SK-N-SH (cell line): Measurements from ENCODE around the gene GAMT. TPM values are rescaled to one million over a fixed set of nuclear protein-coding genes. Genes with fewer than 3 reads are reported as not detected.
A peak's percentile ranks its signal among the peaks of the same experiment; 100 is the strongest.

ENCODE experiments used
- CTCF ChIA-PET: fragments of 300-600, 350-600 bp; formaldehyde crosslinking; extraction: SDS; loops from one replicate; lab custom pipeline; 2021; lab: Yijun Ruan, JAX
- POLR2A ChIA-PET: fragments of 350-600 bp; sonication (Branson Sonifier 250); formaldehyde crosslinking; extraction: SDS; loops from one replicate; lab custom pipeline; 2020; ENCODE audit warnings: antibody characterized with exemption, inconsistent platforms; lab: Yijun Ruan, JAX
- DNase-seq: peaks from one replicate; pipeline ENCODE4 v3.0.0; 2012
- H2AFZ ChIP-seq: fragments of 200-600 bp; sonication (generic); 2 replicates; pipeline ENCODE4 v1.8.1; 2016; ENCODE audit warnings: antibody characterized with exemption, mild to moderate bottlenecking, low read depth
- H3F3A ChIP-seq: fragments of 200-600 bp; sonication (generic); replicated peaks from 2 replicates; pipeline ENCODE3; 2016; ENCODE audit warnings: antibody characterized with exemption, mild to moderate bottlenecking; ENCODE audit not compliant: insufficient read depth
- H3K27ac ChIP-seq, 2 experiments: fragments of 200-500 bp in 1 of 2; fragments of 200-600 bp in 1 of 2; sonication (Bioruptor generic) in 1 of 2; sonication (generic), shearing (Covaris generic) in 1 of 2; 2 replicates each; pipeline versions ENCODE4 v1.5.1 to v1.6.1; 2014 to 2016; ENCODE audit warnings: low read depth in 2 of 2, inconsistent platforms in 1 of 2, low read length in 1 of 2, mild to moderate bottlenecking in 1 of 2, mixed read lengths in 1 of 2
- H3K27me3 ChIP-seq: fragments of 200-600 bp; sonication (generic), shearing (Covaris generic); 2 replicates; pipeline ENCODE4 v1.6.1; 2016; ENCODE audit warnings: mixed run types; ENCODE audit not compliant: insufficient read depth
- H3K36me3 ChIP-seq, 2 experiments: fragments of 200-500 bp in 1 of 2; fragments of 200-600 bp in 1 of 2; sonication (Bioruptor generic) in 1 of 2; sonication (generic) in 1 of 2; replicated peaks in 1 of 2; 2 replicates each; pipeline versions ENCODE3 to v1.5.1; 2014 to 2016; ENCODE audit warnings: low read length in 1 of 2, mild to moderate bottlenecking in 1 of 2; ENCODE audit not compliant: insufficient read depth in 2 of 2, control insufficient read depth in 1 of 2
- H3K4me1 ChIP-seq, 2 experiments: fragments of 200-500 bp in 1 of 2; fragments of 200-600 bp in 1 of 2; sonication (Bioruptor generic) in 1 of 2; sonication (generic), shearing (Covaris generic) in 1 of 2; 2 replicates each; pipeline versions ENCODE4 v1.5.1 to v1.6.1; 2014 to 2016; ENCODE audit warnings: low read depth in 1 of 2, low read length in 1 of 2, mixed run types in 1 of 2; ENCODE audit not compliant: insufficient read depth in 2 of 2, control insufficient read depth in 1 of 2
- H3K4me2 ChIP-seq: fragments of 200-600 bp; sonication (generic), shearing (Covaris generic); 2 replicates; pipeline ENCODE4 v1.6.1; 2017; ENCODE audit warnings: mixed run types
- H3K4me3 ChIP-seq, 2 experiments: fragments of 200-500 bp in 1 of 2; fragments of 200-600 bp in 1 of 2; sonication (Bioruptor generic) in 1 of 2; sonication (generic), shearing (Covaris generic) in 1 of 2; 2 replicates each; pipeline versions ENCODE4 v1.5.1 to v1.8.1; 2014 to 2016; ENCODE audit warnings: low read depth in 2 of 2, inconsistent platforms in 1 of 2, low read length in 1 of 2, mild to moderate bottlenecking in 1 of 2, mixed read lengths in 1 of 2, moderate library complexity in 1 of 2
- H3K79me2 ChIP-seq: fragments of 200-600 bp; sonication (generic); 2 replicates; pipeline ENCODE4 v1.8.1; 2017; ENCODE audit warnings: mild to moderate bottlenecking; ENCODE audit not compliant: insufficient read depth
- H3K9ac ChIP-seq: fragments of 200-600 bp; sonication (generic); 2 replicates; pipeline ENCODE4 v1.6.1; 2017; ENCODE audit warnings: mixed run types
- H3K9me2 ChIP-seq: fragments of 200-600 bp; sonication (generic); 2 replicates; pipeline ENCODE4 v1.6.1; 2017; ENCODE audit warnings: mixed run types
- H3K9me3 ChIP-seq: fragments of 200-600 bp; sonication (generic); 2 replicates; pipeline ENCODE4 v1.6.1; 2017; ENCODE audit warnings: mixed run types, mild to moderate bottlenecking, moderate library complexity
- H4K20me1 ChIP-seq: fragments of 200-600 bp; sonication (generic); 2 replicates; pipeline ENCODE4 v1.6.1; 2017; ENCODE audit warnings: mild to moderate bottlenecking, mixed run types; ENCODE audit not compliant: insufficient read depth
- CHD2 ChIP-seq: fragments of 150-350 bp; IDR thresholded peaks from 2 replicates; pipeline ENCODE4 v1.6.1; 2018; ENCODE audit warnings: low read length; ENCODE audit not compliant: partially characterized antibody
- CTCF ChIP-seq: fragments of 200-600 bp; sonication (generic); IDR thresholded peaks from 2 replicates; pipeline ENCODE4 v1.6.1; 2017; ENCODE audit warnings: antibody characterized with exemption, mild to moderate bottlenecking, moderate library complexity
- FOXM1 ChIP-seq: IDR thresholded peaks from 2 replicates; pipeline ENCODE4 v1.4.0; 2012; ENCODE audit warnings: low read depth, mild to moderate bottlenecking
- IRF3 ChIP-seq: fragments of 150-350 bp; IDR thresholded peaks from 2 replicates; pipeline ENCODE4 v1.6.1; 2016; ENCODE audit warnings: mild to moderate bottlenecking, low read depth, low read length
- JUND ChIP-seq: IDR thresholded peaks from 2 replicates; pipeline ENCODE4 v1.4.0; 2012
- MXI1 ChIP-seq: IDR thresholded peaks from 2 replicates; pipeline ENCODE4 v1.6.1; 2012; ENCODE audit warnings: mild to moderate bottlenecking, low read depth, low read length, improper control_type of control experiment
- PBX3 ChIP-seq: IDR thresholded peaks from 2 replicates; pipeline ENCODE4; 2012
- RAD21 ChIP-seq: IDR thresholded peaks from 2 replicates; pipeline ENCODE4 v1.6.1; 2012; ENCODE audit warnings: mild to moderate bottlenecking, low read length
- RCOR1 ChIP-seq: fragments of 150-350 bp; IDR thresholded peaks from 2 replicates; pipeline ENCODE4 v1.6.1; 2017; ENCODE audit warnings: antibody characterized with exemption, low read length
- RXRA ChIP-seq: IDR thresholded peaks from 2 replicates; pipeline ENCODE4 v1.4.0; 2012; ENCODE audit warnings: low read depth, mild to moderate bottlenecking, borderline replicate concordance
- SMC3 ChIP-seq: IDR thresholded peaks from 2 replicates; pipeline ENCODE4 v1.6.1; 2012; ENCODE audit warnings: low read depth, low read length, improper control_type of control experiment
- TCF12 ChIP-seq: IDR thresholded peaks from 2 replicates; pipeline ENCODE4 v1.4.0; 2012
- YY1 ChIP-seq: IDR thresholded peaks from 2 replicates; pipeline ENCODE4 v1.4.0; 2012; ENCODE audit warnings: low read depth, mild to moderate bottlenecking
- ZBTB33 ChIP-seq: IDR thresholded peaks from 2 replicates; pipeline ENCODE4 v1.4.0; 2012; ENCODE audit warnings: low read depth, borderline replicate concordance
- WGBS: methylation state at CpG from one replicate; pipeline ENCODE4 v1.1.6; 2017; ENCODE audit warnings: low lambda C conversion rate; 5-methylcytosine and 5-hydroxymethylcytosine counted together
- polyA plus RNA-seq, 3 experiments: library from polyadenylated mRNA; depleted of rRNA; stranded (reverse); fragments of >200 nt; gene quantifications; 2 replicates each; pipeline ENCODE4 v1.2.3, GENCODE V29; 2012

The GAMT gene
- polyA plus RNA-seq, 1 of the 3 experiments (the other 2 are of a cell fraction), result 85.3 TPM

- TF ChIP-seq IRF3 (peak; percentile 10; the same call in 1 of the 2 replicates), MXI1 (peak; percentile 60)
- TF ChIP-seq, all 33 proteins: peak for 8
Observed at GRCh38 chr19:1449467-1450442, 48.4 kb upstream of the GAMT start, which contains the start of gene APC2 (continued).

GRCh38 chr19:1447944-1448343 is 46.6 kb upstream of the GAMT start:
- no peak overlapping the region for H3K9ac ChIP-seq
- H3K4me1 ChIP-seq, result peaks cover 3 to 46% of the 10 kb centered on the region in 2 experiments; a peak in 2 of 4 replicates
- H3K9me3 ChIP-seq, result no peaks in the 10 kb centered on the region
- no peaks in the 10 kb centered on the region for H3K9me2 ChIP-seq
- WGBS, result 94% methylated on average over 9 of the region's 9 CpGs
- no peaks in the 10 kb centered on the region for H3K27me3 ChIP-seq
- no peak overlapping the region for H3K27ac ChIP-seq
- peaks cover 30% of the 10 kb centered on the region for H3F3A ChIP-seq
- TF ChIP-seq JUND, result no peak
- TF ChIP-seq MXI1, result no peak
- POLR2A ChIA-PET, result no interaction called here
- no peak overlapping the region for H3K4me2 ChIP-seq
- H2AFZ ChIP-seq, result no peak overlapping the region
- H4K20me1 ChIP-seq, result peaks cover 41% of the 10 kb centered on the region
- peaks cover 0 to 5% of the 10 kb centered on the region in 2 experiments for H3K36me3 ChIP-seq
- no peaks in the 10 kb centered on the region for H3K79me2 ChIP-seq
- no peak for DNase-seq
- no peak overlapping the region for H3K4me3 ChIP-seq
- CTCF ChIA-PET, result no interaction called here

- H3K9me2 ChIP-seq, result no peaks in the 10 kb centered on the region
- no peak overlapping the region for H2AFZ ChIP-seq
- no peak overlapping the region for H3K27ac ChIP-seq
- peaks cover 43% of the 10 kb centered on the region for H4K20me1 ChIP-seq
- POLR2A ChIA-PET, result interaction anchor here (0.9 kb wide), 1 partner anchor 179 kb away, joined by 5 read pairs; the partner anchor contains the start of gene CIRBP
- H3K9ac ChIP-seq, result no peak overlapping the region
- peaks cover 3 to 8% of the 10 kb centered on the region in 2 experiments for H3K36me3 ChIP-seq
- H3K4me2 ChIP-seq, result peak overlapping the region; percentile 90; the same call in 1 of the 2 replicates
- peaks cover 3 to 41% of the 10 kb centered on the region in 2 experiments; a peak in 2 of 4 replicates for H3K4me1 ChIP-seq
- 11% methylated on average over 1 of the region's 4 CpGs for WGBS
- H3K4me3 ChIP-seq, result peak overlapping the region in 1 of 2 experiments; percentile 64; a peak in 1 of 4 replicates
- H3K27me3 ChIP-seq, result no peaks in the 10 kb centered on the region
- H3K9me3 ChIP-seq, result no peaks in the 10 kb centered on the region
- peaks cover 34% of the 10 kb centered on the region for H3F3A ChIP-seq
- DNase-seq, result no peak
- CTCF ChIA-PET, result no interaction called here
- H3K79me2 ChIP-seq, result no peaks in the 10 kb centered on the region
- TF ChIP-seq RCOR1, result no peak
- TF ChIP-seq CHD2, result no peak
- TF ChIP-seq RXRA, result no peak
- TF ChIP-seq YY1, result no peak
- TF ChIP-seq PBX3, result no peak
- TF ChIP-seq TCF12, result no peak
- no peak for TF ChIP-seq SMC3
- no peak for TF ChIP-seq ZBTB33
- TF ChIP-seq FOXM1, result no peak
- no peak for TF ChIP-seq MXI1
- TF ChIP-seq RAD21, result no peak
- TF ChIP-seq CTCF, result no peak
Observed at GRCh38 chr19:1447504-1447903, 46.2 kb upstream of the GAMT start.
